OCI-LY7 (cell line): ENCODE results near the gene SRC.

Source experiments
- CTCF ChIP-seq: fragments of 200-600 bp; sonication (generic); conservative IDR thresholded peaks from 2 replicates; pipeline ENCODE4 v1.5.1; 2014; ENCODE audit warnings: mild to moderate bottlenecking, antibody characterized with exemption, low read length, moderate library complexity, mixed read lengths
- EZH2phosphoT487 ChIP-seq: fragments of 200-600 bp; sonication (generic); IDR thresholded peaks from 2 replicates; pipeline ENCODE4 v1.6.1; 2018; ENCODE audit warnings: low read depth, borderline replicate concordance, mild to moderate bottlenecking, mixed run types, antibody characterized with exemption, low read length, moderate library complexity, mixed read lengths

DNA sequence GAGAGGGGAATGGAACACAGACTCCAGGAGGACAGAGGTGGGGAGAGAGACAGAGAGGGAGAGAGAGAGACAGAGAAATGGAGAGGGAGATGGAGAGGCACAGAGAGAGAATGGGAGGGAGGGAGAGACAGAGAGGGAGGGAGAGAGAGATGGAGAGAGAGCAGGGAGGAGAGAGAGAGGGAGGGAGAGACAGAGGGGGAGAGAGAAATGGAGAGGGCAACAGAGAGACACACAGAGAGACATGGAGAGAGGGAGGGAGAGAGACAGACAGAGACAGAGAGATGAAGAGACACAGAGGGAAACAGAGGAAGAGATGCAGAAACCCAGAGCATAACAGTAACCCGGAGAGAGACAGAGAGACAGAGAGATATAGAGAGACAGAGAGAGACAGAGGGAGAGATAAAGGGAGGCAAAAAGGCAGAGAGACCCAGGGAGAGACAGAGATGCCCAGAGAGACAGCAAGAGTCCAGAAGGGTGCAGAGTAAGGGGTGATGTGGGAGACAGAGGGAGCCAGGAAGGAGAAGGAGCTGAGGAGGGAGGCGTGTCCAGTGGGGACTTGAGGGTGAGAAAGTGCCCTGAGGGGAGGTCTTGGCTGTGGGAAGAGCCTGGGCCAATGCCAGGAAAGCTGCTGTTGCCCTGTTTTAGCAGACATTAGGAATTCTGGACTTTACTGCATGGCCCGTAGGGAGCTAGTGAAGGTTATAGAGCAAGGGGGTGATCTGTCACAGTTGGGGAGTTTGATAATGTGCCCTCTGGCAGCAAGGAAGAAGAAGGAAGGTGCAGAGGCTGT, 78.3 kb downstream of the SRC start:
- no peak for TF ChIP-seq CTCF
- TF ChIP-seq EZH2phosphoT487, result no peak
